ENCODE data around the gene ZMYND12.

DNA sequence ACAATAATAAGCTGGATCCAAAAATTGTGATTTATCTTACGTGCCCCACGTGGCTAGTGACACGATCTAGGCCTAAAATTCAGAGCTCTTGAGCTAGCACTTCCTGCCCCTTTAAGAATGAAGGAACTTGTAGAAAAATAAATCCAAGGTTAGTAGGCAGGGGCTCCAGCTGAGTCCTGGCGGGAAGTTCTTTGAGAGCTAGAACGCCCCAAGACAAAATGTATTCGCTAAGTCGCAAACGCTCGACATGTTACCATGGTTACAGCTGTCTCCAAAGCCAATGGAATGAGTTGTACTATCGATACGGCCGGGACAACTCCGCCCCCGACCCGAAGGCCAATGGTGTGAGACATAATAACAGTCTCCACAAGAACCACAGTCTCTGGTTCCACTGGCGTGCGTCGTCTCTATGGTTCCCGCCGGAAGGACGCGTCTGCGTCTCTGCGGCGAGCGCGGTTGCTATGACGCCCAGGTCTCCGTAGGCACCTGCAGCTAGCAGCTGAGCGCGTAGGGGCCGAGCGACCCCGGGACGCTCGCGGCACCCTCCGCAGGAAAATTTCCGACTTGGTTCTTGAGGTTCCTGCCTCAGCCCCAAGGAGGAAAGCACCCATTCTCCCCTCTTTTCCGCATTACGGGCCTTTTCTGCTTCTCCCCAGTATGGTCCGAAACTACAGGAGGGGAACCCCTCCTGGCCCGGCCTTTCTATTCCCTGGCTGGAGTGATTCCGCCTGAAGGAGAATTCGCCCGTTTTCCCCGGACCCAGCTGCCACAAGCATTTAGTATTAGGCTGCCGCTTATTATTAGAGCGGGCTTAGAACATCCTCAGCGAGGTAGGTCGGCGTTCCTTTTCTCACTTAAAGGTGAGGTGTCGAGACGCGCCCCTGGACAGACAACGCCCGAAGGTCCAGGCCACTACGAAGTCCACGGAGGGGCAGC, 7.3 kb upstream of the ZMYND12 start, which contains the start of gene CCDC30:
- TF ChIP-seq POLR2A (IDR thresholded peaks at IDR 0.05; ENCODE audit: low read length) = peak; percentile 54
- no peak for TF ChIP-seq GATA1 (IDR thresholded peaks at IDR 0.05; ENCODE audit: low read depth, low read length)
